Measurements from ENCODE around the gene CHRNB2. TPM values are rescaled to one million over a fixed set of nuclear protein-coding genes. Genes with fewer than 3 reads are reported as not detected.

Gene CHRNB2
- not detected in 2 replicates for total RNA-seq (2011; cell fraction: chromatin; rRNA removed; ENCODE audit: low replicate concordance)
- not detected in 2 replicates for total RNA-seq (2011; cell fraction: nucleolus; rRNA removed)
- not detected in 2 replicates for total RNA-seq (2011; cell fraction: nucleoplasm; rRNA removed)
- not detected in 2 replicates for total RNA-seq (2014; rRNA removed)
- not detected in 2 replicates for total RNA-seq (2014; rRNA removed; fragmentation: Illumina TruSeq; extraction: Trizol)
- total RNA-seq (2015; rRNA removed; fragmentation: Illumina TruSeq; extraction: Trizol), result not detected in 2 replicates
- not detected in 2 replicates for total RNA-seq (2021)
- polyA plus RNA-seq (2011; rRNA removed), result not detected in 2 replicates
- polyA plus RNA-seq (2011; cell fraction: cytosol; rRNA removed), result not detected in 2 replicates
- polyA plus RNA-seq (2011; cell fraction: nucleus; rRNA removed), result not detected in 2 replicates
- polyA plus RNA-seq (2012), result 0.03 and 0.07 TPM in 2 replicates
- polyA plus RNA-seq (2014; fragmentation: Illumina TruSeq; extraction: Trizol), result not detected in 2 replicates
- under 1 TPM in 1 of 2 experiments, not detected in 1; 0.01 TPM for polyA plus RNA-seq (2014; fragmentation: Nextera tagmentation; extraction: Ambion mirVana)
- polyA plus RNA-seq (2014; rRNA removed), result not detected in 2 replicates
- polyA minus RNA-seq (2011; rRNA and poly(A)+ RNA removed), result not detected in 2 replicates
- polyA minus RNA-seq (2011; cell fraction: cytosol; rRNA and poly(A)+ RNA removed), result not detected in 2 replicates
- polyA minus RNA-seq (2011; cell fraction: nucleus; rRNA and poly(A)+ RNA removed), result 0.11 TPM in 1 of 2 replicates, not detected in the other
- percentile 8 among the genes with signal in this experiment for Bru-seq, nascent RNA
- BruChase-seq, experiment 1, labeled RNA remaining after a 2-hour chase, result not detected
- BruChase-seq, experiment 2, labeled RNA remaining after a 6-hour chase, result not detected
- long read RNA-seq, experiment 1, result 0 reads
- long read RNA-seq, experiment 2, result 0 reads
- long read RNA-seq, experiment 3, result 0 reads

GRCh38 chr1:154567386-154568156 is at the start of gene CHRNB2:
CHRNB2 (plus strand) TSS chr1:154567778; CDS start chr1:154568045, 267 bp downstream.
- BruUV-seq (replicated peaks), result no TSS peak
- H3K4me3 ChIP-seq, result no peak within 1 kb of the TSS
- TF ChIP-seq ZSCAN29 (IDR thresholded peaks at IDR 0.05), result no peak
- TF ChIP-seq GTF2F1 (IDR thresholded peaks at IDR 0.05; ENCODE audit: low read depth, low read length), result no peak
- TF ChIP-seq, protein P1, sequence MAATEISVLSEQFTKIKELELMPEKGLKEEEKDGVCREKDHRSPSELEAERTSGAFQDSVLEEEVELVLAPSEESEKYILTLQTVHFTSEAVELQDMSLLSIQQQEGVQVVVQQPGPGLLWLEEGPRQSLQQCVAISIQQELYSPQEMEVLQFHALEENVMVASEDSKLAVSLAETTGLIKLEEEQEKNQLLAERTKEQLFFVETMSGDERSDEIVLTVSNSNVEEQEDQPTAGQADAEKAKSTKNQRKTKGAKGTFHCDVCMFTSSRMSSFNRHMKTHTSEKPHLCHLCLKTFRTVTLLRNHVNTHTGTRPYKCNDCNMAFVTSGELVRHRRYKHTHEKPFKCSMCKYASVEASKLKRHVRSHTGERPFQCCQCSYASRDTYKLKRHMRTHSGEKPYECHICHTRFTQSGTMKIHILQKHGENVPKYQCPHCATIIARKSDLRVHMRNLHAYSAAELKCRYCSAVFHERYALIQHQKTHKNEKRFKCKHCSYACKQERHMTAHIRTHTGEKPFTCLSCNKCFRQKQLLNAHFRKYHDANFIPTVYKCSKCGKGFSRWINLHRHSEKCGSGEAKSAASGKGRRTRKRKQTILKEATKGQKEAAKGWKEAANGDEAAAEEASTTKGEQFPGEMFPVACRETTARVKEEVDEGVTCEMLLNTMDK (IDR thresholded peaks at IDR 0.05; ENCODE audit: borderline replicate concordance, insufficient read depth, low read depth, low read length, poor library complexity, severe bottlenecking), result no peak
- TF ChIP-seq, protein P2, sequence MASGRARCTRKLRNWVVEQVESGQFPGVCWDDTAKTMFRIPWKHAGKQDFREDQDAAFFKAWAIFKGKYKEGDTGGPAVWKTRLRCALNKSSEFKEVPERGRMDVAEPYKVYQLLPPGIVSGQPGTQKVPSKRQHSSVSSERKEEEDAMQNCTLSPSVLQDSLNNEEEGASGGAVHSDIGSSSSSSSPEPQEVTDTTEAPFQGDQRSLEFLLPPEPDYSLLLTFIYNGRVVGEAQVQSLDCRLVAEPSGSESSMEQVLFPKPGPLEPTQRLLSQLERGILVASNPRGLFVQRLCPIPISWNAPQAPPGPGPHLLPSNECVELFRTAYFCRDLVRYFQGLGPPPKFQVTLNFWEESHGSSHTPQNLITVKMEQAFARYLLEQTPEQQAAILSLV (tag; IDR thresholded peaks at IDR 0.05), result no peak
- no peak for TF ChIP-seq NR1H2 (CRISPR knock-in tag; IDR thresholded peaks at IDR 0.05)
- no peak for TF ChIP-seq ZNF586 (CRISPR knock-in tag; conservative IDR thresholded peaks at IDR 0.05)
- TF ChIP-seq TOE1 (IDR thresholded peaks at IDR 0.05; ENCODE audit: borderline replicate concordance), result no peak
- no peak for TF ChIP-seq TOE1 (CRISPR knock-in tag; IDR thresholded peaks at IDR 0.05; ENCODE audit: borderline replicate concordance, low read depth)
- peak; percentile 39; the same call in 1 of the 2 replicates for TF ChIP-seq SP1 (CRISPR knock-in tag; IDR thresholded peaks at IDR 0.05)
- TF ChIP-seq ZNF740 (CRISPR knock-in tag; IDR thresholded peaks at IDR 0.05), result peak; percentile 73; the same call in 1 of the 2 replicates
- TF ChIP-seq ZNF740 (tag; IDR thresholded peaks at IDR 0.05), result no peak
- no peak for TF ChIP-seq ZNF668 (CRISPR knock-in tag; IDR thresholded peaks at IDR 0.05)

More at GRCh38 chr1:154567386-154568156, at the start of gene CHRNB2:
- Histone ChIP-seq H3K79me2 (ENCODE audit: control insufficient read depth, insufficient read depth, low read length) (no peaks in the 10 kb centered on the region), H3K27me3 (ENCODE audit: control insufficient read depth in 2 of 2, insufficient read depth in 2 of 2, low read length in 2 of 2) (peaks cover 27 to 82% of the 10 kb centered on the region in 2 experiments; a peak in 4 of 5 replicates), H4K20me1 (replicated peaks; ENCODE audit: control insufficient read depth, insufficient read depth, low read length) (no peaks in the 10 kb centered on the region; the same call in none of the 2 replicates), H3K9ac (ENCODE audit: insufficient read depth in 1 of 2, low read depth in 2 of 2, low read length in 2 of 2) (0 out of 4 replicates have a peak within 1 kb of the TSS, but pooled peaks of 1 of the 2 experiments have one; percentile 32), H3K9me3 (replicated peaks; ENCODE audit: control insufficient read depth, insufficient read depth, low read depth, low read length) (no peaks in the 10 kb centered on the region), H2AFZ (ENCODE audit: low read depth, low read length) (no peak within 1 kb of the TSS), H3K4me1 (replicated peaks in 1 of 2; ENCODE audit: control insufficient read depth in 2 of 2, insufficient read depth in 2 of 2, low read length in 2 of 2) (peaks cover 0 to 17% of the 10 kb centered on the region in 2 experiments; a peak in 2 of 5 replicates), H3K9me1 (ENCODE audit: control insufficient read depth, insufficient read depth, low read length) (no peaks in the 10 kb centered on the region), H3K36me3 (ENCODE audit: control insufficient read depth, insufficient read depth, low read length) (no peaks in the 10 kb centered on the region), H3K27ac (ENCODE audit: extremely low read depth, low read depth, low read length) (no peak within 1 kb of the TSS), H3K4me2 (ENCODE audit: insufficient read depth, low read length) (no peak within 1 kb of the TSS)
- ChIA-PET POLR2A (interaction anchor here (0.6 to 2.3 kb wide), 5 partner anchors 10 to 504 kb away, joined by 3 to 11 read pairs (median 3); no protein-coding TSS in a partner anchor), CTCF (ENCODE audit: low intra/inter-chr PET ratio) (interaction anchor here (0.5 kb wide), 1 partner anchor 113 kb away, joined by 3 read pairs; no protein-coding TSS in a partner anchor)
- in situ Hi-C loops (cut with MboI), result no loop called here
- FAIRE-seq (no peak), DNase-seq (ENCODE audit: extremely low read depth in 1 of 4, low spot score in 3 of 4) (peak; percentile 72 to 95 (median 92)), ATAC-seq (peak; percentile 100)
- intact Hi-C loops (cut with micrococcal nuclease), result no loop called here
- WGBS (ENCODE audit: insufficient coverage, low coverage, missing lambda C conversion rate), result 2% methylated on average over 30 of the region's 53 CpGs
